Urothelium cell line (cell line): ENCODE results near the gene SCN8A.

Source experiments
- DNase-seq: peaks from one replicate; pipeline ENCODE4 v3.0.0; 2011; ENCODE audit warnings: low spot score, mixed read lengths
- FAIRE-seq: peaks from 2 replicates; lab custom pipeline; 2011; peaks lifted over from hg19 to GRCh38; lab: Jason Lieb, UNC

The SCN8A gene

DNA sequence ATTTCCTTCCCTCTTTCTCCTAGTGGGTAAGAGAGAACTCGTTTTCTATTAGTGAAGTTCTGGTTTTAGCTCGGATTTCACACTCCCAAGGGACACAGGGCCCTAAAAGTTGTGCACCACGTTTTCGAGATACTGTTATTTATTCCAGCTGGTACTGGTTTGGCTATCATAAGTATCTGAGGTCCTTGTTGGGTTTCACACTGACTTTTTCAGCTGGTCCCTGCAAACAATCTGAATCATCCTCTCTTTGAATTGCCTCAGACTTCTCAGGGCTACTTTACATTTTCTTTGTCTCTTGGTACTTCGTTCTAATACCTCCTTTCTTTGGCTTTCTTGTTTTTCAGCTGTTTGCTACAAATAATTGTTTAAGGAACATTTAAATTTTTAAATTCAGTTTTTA, 75.7 kb downstream of the SCN8A start:
- no peak for FAIRE-seq
- DNase-seq = no peak

DNA sequence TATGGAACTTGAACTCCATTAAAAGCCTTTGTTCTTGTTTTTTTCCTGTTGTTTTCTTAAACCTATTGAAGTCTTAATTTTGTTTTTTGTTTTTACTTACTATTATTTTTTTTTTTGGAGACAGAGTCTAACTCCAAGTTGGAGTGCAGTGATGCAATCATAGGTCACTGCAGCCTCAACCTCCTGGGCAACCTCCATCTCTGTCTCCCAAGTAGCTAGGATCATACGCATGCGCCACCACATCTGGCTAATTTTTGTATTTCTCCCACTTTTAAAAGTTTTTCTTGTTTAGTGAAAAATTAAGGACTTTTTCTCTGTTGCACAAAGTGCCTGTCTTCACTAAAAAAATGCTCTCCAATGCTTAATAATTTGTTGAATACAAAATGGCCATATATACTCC, 76.2 kb downstream of the SCN8A start:
- FAIRE-seq = no peak
- no peak for DNase-seq

DNA sequence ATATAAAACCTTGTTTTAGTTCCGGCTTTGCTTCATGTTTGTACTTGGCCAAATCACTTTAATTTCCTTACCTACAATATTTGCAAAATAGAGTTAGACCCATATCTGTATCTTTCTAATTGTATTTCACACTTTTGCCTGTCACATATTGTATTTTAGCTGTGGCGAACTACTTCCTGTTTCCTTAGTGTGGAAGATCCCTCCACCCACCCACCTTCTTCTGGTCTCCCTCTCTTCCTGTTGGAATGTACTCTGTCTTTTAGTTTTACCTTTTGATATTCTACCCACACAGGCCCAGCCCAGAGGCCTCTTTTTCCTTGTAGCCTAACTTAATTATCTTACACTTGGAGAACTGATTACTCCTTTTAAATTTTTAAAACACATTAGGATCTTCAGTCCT, 78.2 kb downstream of the SCN8A start:
- FAIRE-seq (no peak), DNase-seq (no peak)

DNA sequence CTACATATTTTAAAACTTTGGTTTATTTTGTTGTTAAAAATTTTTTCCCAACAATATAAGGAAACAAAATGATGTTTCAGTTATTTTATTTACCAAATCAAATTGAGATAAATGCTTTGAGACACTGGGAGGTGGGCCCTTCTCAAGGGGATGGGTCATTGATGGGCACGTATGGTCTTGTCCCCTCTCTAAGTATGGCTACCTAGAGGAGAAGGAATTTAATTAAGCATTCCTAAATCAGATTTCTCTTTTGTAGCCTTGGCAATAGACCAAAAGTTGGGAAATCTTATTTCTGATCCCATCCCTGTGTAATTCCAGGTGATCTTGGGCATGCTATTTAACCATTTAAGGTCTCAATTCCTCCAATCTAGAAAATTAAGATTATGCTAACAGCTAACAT, 79.0 kb downstream of the SCN8A start:
- no peak for FAIRE-seq
- no peak for DNase-seq

DNA sequence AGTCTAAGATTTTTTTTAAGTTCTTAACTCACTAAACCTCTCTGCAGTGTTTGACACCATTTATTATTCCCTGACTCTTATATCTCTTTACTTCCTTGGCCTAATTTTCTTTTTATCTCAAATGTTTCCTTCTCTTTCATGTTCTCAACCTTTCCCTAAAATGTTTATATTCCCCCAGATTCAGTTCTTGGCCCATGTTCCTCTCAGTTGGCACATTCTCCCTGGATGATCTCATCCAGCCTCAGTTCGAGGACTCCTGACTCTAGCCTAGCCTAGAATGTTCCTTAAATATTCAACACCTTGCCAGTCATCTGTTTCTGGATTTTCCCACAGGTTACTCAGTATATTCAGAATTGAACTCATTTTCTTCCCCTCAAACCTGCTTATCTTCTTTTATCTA, 81.3 kb downstream of the SCN8A start:
- DNase-seq (no peak), FAIRE-seq (no peak)

DNA sequence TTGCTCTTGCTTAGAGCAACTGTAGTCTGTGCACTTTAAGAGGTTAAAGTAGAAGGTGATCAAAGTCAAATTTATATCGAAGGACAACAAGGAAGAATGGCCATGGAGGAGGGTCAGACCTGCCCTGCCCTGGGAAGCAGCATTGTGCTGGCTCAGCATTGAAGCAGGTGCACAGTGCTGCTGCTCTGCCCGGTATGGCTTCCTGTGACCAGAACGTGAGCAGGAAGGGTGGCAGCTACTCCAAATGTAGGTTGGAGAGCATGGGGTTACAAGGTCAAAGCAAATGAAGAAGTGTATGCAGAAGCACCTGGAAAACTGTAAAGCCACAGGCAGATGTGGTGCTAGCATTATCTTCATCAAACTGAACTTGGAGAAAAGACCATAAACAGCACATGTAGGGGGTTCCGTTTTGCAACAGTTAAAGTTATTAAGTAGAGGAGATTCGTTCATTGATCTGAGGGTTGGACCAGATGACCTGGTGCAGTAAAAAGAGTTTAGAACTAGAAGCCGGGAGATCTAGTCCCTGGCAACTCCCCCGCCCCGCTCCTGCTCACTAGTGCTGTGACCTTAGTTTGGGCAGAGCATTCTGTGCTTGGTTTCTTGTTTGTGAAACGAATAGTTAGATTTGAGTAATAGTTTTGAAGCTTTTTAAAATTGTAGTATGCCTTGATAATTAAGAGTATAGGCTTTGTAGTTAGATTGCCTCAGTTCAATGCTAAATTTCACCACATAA, 84.2 kb downstream of the SCN8A start:
- DNase-seq (no peak), FAIRE-seq (no peak)

DNA sequence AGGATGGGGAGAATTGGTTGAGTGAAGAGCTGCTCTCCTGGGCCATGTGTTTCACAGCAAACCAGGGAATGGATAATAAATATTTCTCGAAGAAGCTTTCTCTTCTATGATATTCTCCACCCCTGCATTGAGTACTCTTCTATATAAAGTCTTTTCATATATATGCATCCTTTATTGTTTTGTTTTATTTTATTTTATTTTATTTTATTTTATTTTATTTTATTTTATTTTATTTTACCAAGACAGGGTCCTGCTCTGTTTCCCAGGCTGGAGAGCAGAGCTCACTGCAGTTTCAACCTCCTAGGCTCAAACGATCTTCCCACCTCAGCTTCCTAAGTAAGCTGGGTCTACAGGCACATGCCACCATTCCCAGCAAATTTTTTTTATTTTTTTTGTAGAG, 85.8 kb downstream of the SCN8A start:
- no peak for FAIRE-seq
- DNase-seq = no peak

DNA sequence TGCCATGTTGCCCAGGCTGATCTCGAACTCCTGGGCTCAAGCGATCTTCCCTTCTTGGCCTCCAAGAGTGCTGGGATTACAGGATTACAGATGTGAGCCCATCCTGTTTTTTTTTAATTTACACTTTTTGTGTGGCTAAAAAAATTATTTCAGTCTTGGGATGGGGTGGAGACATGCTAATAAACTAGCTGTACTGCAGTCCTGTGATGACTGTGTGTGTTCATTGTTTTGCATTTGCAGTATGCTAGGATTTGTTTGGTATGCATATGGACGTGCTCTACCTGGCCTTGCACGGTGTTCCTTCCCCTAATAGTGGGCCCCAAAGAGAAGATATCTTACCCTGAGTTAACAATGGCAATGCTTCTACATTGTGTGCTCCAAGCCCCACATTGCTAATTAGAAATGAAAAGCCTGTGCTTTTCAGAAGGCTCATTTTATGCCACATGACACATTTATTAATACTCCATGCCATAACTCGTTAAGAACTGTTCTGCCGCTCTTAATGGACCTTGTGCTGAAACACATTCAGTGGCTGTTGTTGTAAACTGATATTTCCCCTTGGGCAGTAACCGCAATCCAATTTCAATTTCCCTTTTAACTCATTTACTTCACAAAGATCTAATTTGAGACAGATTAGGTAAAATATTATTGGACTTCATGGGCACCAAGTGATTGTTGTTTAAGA, 86.4 kb downstream of the SCN8A start:
- DNase-seq = no peak
- no peak for FAIRE-seq

DNA sequence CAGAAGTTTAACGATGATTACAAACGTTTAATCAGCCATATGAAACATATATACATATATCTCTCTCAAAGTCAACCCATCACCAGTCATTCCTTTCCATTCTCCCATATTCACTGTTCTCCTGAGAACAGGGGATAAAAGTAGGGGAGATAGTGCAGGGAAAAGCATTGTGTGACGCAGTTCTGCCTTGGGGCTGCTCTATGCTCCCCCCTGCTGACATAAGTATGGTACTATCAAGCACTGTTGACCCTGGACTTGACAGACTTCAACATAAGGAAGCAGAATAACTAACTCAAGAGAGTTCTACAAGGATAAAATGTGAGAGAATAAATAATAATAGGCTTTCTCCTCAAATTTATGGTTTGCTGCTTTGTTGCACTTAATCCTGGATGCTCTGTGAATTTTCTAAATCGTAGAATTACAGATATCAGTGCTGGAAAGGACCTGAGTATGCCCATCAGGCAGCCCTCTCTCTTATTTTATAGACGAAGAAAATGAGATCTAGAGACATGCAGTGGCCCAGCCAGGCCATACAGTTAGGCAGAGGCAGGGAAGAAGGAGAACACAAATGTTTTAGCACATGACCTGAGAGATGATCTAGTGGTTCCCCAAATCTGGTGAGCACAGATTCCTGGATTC, 87.2 kb downstream of the SCN8A start:
- FAIRE-seq = no peak
- peak; percentile 64 for DNase-seq

DNA sequence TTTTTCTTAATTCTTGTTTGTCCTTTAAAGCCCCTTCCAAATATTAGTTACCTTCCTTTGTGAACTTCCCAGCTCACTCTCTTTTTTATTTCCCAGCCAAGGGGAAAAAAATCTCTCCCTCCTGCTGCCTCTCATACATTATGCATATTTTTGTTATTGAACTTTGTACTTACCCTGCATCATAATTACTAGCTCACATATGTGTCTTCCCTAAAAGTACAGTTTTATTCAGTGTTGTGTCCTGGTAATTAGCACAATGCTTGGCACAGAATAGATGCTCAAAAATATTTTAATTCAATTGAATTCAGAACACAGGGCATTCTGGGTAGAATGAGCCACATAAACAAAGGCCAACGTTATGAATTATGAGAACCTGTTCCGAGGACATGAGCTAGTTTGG, 91.9 kb downstream of the SCN8A start:
- no peak for FAIRE-seq

DNA sequence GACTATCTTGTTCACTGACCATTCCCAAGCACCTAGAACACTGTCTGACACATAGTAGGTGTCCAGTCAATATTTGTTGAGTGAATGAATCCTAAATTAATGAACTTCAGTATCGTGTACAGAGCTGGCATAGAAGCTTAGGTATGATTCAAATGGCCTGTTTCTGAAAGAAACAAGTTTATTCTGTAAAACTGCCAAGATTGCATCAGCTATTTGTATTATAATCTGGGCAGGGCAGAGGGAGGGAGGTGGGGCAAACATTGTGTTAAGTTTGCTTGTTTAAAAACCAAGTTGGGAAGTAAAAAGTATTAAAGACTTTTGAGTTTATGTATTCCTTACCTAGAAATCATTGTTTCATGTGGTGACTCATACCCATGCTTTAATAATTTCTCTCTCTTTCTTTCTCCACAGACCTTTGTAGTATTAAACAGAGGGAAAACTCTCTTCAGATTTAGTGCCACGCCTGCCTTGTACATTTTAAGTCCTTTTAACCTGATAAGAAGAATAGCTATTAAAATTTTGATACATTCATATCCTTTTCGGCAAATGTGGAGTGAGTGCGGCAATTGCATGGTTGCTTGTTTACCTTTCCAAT, 92.8 kb downstream of the SCN8A start:
- DNase-seq (no peak), FAIRE-seq (no peak)

More for the DNA sequence above, 91.9 kb downstream of the SCN8A start:
- no peak for DNase-seq

DNA sequence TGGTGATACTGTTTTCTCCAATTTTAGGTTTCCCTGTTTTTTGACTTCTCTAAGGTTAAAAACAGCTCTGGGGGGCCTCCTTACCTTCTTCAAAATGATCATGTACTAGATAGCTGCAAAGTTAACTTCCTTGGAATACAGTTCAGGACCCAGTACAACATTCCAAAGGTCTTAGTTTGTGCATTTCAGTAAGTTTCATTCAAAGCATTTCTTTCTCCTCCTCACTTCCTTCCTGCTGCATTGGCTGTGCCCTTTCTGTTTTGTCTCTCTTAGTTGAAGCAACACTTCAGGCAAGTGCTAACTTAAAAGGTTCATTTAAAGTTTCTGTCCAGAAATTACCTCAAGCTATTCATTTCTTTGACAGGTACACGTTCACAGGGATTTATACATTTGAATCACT, 95.7 kb downstream of the SCN8A start:
- FAIRE-seq (no peak), DNase-seq (no peak)

DNA sequence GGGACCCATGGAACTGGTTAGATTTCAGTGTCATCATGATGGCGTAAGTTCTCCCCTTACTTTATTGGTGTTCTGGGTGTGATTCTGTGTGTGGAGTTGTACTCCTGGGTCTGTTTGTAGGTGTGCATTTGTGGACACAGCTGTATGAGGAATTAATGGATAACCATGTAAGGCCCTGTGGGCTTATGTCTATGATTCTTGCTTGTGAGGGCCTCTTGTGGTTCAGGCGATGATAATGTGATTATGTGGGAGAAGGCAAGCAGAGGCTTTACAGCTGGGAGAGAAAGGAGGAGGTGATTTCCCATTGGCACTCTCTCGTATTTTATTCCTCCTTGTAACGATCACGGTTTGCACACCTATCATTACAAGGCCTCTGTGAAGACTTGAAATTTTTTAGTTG, 96.1 kb downstream of the SCN8A start:
- FAIRE-seq (no peak), DNase-seq (no peak)

DNA sequence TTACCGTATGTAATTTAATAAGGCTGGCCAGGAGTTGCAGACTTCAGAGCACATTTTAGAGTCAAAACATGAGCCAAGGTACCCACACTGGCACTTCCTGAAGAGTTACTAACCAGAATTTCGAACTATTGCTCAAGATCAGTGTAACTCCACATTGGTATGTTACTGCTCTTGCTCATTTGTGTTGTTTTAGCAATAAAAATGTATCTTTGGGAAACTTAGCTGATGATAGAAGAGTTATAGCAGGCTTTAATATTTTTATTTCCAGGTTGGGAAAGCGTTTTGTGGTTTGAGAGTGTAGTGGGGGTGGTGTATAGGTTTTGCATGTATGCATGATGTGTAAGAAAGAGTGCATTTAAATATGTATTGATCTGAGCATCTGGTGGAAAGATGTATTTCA, 96.6 kb downstream of the SCN8A start:
- DNase-seq = no peak
- no peak for FAIRE-seq

DNA sequence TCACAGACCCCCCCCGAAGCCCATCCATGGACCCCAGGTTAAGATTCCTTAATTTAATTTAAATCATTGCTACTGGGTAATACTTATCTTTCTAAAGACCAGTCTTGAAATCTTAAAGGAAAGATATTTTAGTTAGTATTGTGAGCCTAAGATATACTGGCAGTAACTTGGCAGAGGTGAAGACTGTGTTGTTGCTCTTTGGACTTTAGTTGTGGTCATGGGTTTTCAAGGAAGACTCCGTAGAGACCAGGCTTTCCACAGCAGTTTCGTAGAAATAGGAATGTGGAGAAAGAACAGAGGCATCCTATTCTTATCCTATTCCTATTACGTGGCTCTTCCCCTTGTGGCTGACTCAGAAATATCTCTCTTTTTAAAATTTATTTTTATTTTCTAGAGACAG, 99.0 kb downstream of the SCN8A start:
- FAIRE-seq (no peak), DNase-seq (no peak)

DNA sequence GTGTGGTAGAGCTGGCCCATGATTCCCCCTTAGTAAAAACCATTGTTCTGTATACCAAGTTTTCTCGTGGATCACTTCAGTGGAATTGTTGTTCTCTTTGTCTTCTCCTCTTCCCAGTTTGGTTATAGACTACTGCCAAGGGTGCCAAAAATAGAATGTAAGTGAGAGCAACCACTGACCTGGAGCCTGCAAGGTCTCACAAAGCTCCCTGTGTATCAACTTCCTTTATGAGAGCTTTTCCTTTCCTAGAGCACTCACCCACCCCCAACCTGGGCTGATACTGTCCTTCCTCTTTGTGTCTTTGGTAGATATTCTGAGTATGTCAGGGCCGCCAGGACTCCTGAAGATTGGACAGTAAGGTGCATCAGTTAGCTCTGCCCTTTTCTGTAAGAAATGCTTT, 101.0 kb downstream of the SCN8A start:
- FAIRE-seq = no peak

DNA sequence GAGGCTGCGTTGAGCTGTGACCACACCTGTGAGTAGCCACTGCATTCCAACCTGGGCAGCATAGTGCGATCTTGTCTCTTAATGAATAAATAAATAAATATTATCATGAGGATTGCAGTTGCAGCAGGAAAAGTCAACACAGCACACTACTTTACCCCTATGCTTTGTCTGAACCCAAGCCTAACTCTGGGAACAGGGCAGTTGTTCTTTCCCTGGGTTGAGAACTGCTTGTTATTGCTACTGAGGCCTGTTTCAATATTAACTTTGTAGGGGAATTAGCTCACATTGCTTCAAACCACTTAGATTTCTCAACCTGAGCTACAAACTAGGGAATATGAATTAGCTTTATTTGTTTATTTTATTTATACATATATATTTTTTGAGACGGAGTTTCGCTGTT, 102.5 kb downstream of the SCN8A start:
- DNase-seq (no peak), FAIRE-seq (no peak)

More for the DNA sequence above, 101.0 kb downstream of the SCN8A start:
- DNase-seq = no peak

DNA sequence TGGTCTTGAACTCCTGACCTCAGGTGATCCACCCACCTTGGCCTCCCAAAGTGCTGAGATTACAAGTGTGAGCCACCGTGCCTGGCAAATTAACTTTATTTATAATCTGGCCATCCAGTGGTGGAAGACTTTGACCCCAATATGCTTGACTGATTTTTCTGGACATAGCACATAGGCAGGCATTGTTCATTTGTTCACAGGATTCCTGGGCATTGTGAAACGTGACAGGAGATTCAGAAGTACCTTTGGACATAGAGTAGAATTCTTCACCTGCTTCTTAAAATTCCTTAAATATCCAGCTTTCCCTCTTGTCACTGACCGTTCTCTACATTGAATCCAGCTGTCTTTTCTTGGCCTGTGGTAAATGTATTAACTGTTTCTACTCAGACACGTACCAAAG, 103.1 kb downstream of the SCN8A start:
- no peak for FAIRE-seq

DNA sequence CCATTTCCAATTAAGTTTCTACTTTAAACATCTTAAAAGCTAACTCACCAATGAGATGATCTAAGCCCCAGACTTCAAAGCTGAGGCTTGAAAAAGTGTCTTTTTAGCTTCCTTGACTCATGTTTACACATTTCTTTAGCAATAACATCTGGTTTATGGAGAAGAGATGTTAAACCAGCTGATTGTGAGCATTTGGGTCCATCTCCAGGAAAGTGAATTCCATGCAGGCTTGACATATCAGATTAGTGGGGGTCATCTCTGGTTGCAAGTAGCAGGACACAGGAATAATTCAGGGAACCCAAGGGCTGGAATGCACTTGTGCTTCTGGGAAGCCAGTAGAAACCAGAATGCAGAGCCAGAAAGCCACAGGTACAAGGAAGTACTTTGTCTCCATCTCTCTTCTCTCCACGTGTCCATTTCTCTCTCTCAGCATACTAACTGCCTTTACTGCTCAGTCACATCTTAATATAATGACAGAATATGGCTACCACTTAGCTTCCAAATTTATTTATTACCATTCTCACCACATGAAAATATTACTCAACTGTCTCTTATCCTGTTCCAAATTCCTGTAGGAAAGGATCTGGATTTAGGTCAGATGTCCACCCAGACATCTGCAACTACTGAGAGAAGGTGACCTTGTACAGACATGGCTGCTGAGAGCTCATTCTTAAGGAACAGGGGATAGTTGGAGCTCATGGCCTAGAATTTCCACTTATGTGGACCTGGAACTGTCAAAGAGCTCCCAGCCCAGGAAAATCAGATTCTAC, 104.4 kb downstream of the SCN8A start:
- no peak for FAIRE-seq
- DNase-seq = no peak

More for the DNA sequence above, 103.1 kb downstream of the SCN8A start:
- DNase-seq = no peak

DNA sequence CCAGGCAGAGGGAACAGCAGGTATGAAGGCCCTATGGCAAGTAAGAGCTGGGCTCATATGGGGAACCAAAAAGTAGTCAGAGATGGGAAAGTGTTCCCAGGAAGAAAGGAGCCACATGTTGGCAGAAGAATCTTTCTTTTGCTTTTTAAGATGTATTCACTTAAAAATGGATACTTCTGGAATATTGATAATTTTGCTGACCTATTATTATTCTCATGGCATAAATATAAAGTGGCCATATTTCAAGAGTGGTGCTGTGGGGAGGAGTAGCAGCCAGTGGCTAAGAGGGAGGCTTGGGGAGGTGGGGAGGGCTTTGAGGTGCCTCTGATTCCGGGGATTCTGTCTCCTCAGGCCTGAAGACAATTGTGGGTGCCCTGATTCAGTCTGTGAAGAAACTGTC, 108.2 kb downstream of the SCN8A start:
- DNase-seq = no peak
- FAIRE-seq = no peak

DNA sequence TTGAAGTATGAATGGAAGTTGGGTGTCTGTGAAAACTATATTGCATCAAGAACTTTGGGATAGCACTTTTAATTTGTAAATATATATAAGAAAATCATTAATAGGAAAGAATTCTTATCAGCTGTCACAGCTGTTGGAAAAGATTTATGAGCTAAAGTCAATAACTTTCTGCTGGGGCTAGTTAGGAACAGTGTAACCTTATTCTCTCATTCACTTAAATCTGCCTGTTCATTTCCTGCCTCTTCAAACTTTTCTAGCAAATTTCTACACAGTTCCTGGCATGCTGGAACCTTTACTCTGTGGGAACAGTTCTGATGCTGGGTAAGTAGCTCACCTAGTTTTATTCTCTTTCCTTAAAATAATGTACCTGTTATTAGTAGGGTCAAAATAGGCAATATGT, 109.9 kb downstream of the SCN8A start:
- DNase-seq = no peak
- no peak for FAIRE-seq
